Vagina (tissue), 2 donors: ENCODE data around the gene MOCS1. TPM values are rescaled to one million over a fixed set of nuclear protein-coding genes. Genes with fewer than 3 reads are reported as not detected.

Experiments used
- DNase-seq, 2 donors: peaks; one replicate each; pipeline ENCODE4 v3.0.0-alpha.2; 2017; ENCODE audit errors: extremely low spot score in 2 of 2
- H3K27ac ChIP-seq: fragments of 200-600 bp; sonication (generic); one replicate; pipeline ENCODE4 v1.5.1; 2019
- H3K27me3 ChIP-seq: fragments of 200-600 bp; sonication (generic); one replicate; pipeline ENCODE4 v1.5.1; 2019
- H3K36me3 ChIP-seq, 2 donors: fragments of 200-600 bp; sonication (generic); one replicate each; pipeline ENCODE4 v1.5.1; 2017 to 2019
- H3K4me1 ChIP-seq: fragments of 200-600 bp; sonication (generic); one replicate; pipeline ENCODE4 v1.5.1; 2019
- H3K4me3 ChIP-seq, 2 donors: fragments of 200-600 bp; sonication (generic); 1 replicate in 1 of 2; 2 replicates in 1 of 2; pipeline ENCODE4 v1.5.1; 2016 to 2019
- H3K9me3 ChIP-seq: fragments of 200-600 bp; sonication (generic); one replicate; pipeline ENCODE4 v1.5.1; 2019
- CTCF ChIP-seq, 3 experiments: fragments of 450-650 bp in 2 of 3; fragments of 200-600 bp in 1 of 3; sonication (generic) in 1 of 3; IDR thresholded peaks; one replicate each; pipeline ENCODE4 v1.5.1; 2017 to 2019; ENCODE audit warnings: antibody characterized with exemption in 3 of 3, mild to moderate bottlenecking in 2 of 3, moderate library complexity in 2 of 3
- POLR2A ChIP-seq, 2 donors: fragments of 450-650 bp; IDR thresholded peaks; one replicate each; pipeline ENCODE4 v1.6.1; 2017; ENCODE audit warnings: antibody characterized with exemption in 2 of 2, mild to moderate bottlenecking in 2 of 2, moderate library complexity in 2 of 2
- POLR2AphosphoS5 ChIP-seq, 2 donors: sonication (generic); formaldehyde crosslinking; IDR thresholded peaks; one replicate each; pipeline ENCODE4 v1.9.0; 2017; ENCODE audit warnings: antibody characterized with exemption in 2 of 2, mild to moderate bottlenecking in 2 of 2, low read depth in 1 of 2; ENCODE audit not compliant: insufficient read depth in 1 of 2
- intact Hi-C: fragments of 100-400 bp; cut with DNase I; formaldehyde crosslinking; loops from one replicate; pipeline ENCODE4 v1.15.1; 2023
- total RNA-seq: library from RNA; depleted of rRNA; stranded (reverse); fragments of >200 nt; gene quantifications from one replicate; pipeline ENCODE4 v1.2.3, GENCODE V29; 2016

The MOCS1 gene
- total RNA-seq, 1 donor from 2014 or later, result 14.7 TPM

- TF ChIP-seq POLR2A (IDR thresholded peaks at IDR 0.05), result no peak
- TF ChIP-seq POLR2AphosphoS5 (IDR thresholded peaks at IDR 0.05; ENCODE audit: insufficient read depth in 1 of 2, low read depth in 1 of 2), result no peak
- no peak for TF ChIP-seq CTCF (IDR thresholded peaks at IDR 0.05)
- Histone ChIP-seq H3K27me3 (no peaks in the 10 kb centered on the region), H3K4me1 (peaks cover 6% of the 10 kb centered on the region), H3K4me3 (no peak overlapping the region), H3K9me3 (no peaks in the 10 kb centered on the region), H3K36me3 (peaks cover 0 to 42% of the 10 kb centered on the region in 2 donors), H3K27ac (no peak overlapping the region)
- DNase-seq, result no peak
- intact Hi-C loops, result no loop called here
Observed at GRCh38 chr6:39876826-39877225, 57.4 kb downstream of the MOCS1 start.

- intact Hi-C loops, result no loop called here
- H3K9me3 ChIP-seq, result no peaks in the 10 kb centered on the region
- no peaks in the 10 kb centered on the region for H3K4me1 ChIP-seq
- no peak for TF ChIP-seq CTCF (IDR thresholded peaks at IDR 0.05)
- TF ChIP-seq POLR2A (IDR thresholded peaks at IDR 0.05), result no peak
- no peak for TF ChIP-seq POLR2AphosphoS5 (IDR thresholded peaks at IDR 0.05; ENCODE audit: insufficient read depth in 1 of 2, low read depth in 1 of 2)
- H3K27me3 ChIP-seq, result no peaks in the 10 kb centered on the region
- no peak for DNase-seq
- H3K36me3 ChIP-seq, result peaks cover 0 to 42% of the 10 kb centered on the region in 2 donors
- no peak overlapping the region for H3K4me3 ChIP-seq
- H3K27ac ChIP-seq, result no peak overlapping the region
Observed at GRCh38 chr6:39876111-39876510, 58.2 kb downstream of the MOCS1 start.

DNA sequence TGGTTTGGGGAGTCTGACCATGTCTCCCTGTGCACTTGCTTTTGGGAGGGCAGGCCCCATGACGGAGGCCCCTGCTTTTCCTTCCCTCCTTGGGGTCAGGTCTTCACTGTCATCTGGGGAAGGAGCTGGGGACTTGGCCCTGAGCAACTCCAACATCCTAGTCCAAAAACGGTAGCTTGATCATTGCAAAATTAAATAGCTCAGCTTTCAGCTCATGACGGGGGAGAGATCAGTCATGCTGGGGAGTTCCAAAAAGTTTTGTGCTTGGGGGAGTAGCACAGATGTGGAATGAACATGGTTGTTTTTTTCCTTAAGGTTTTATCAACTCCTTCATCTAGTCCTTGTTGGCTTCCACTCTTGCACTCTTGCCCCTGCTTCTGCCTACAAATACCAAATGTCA lies 60.8 kb downstream of the MOCS1 start:
- Histone ChIP-seq H3K9me3 (no peaks in the 10 kb centered on the region), H3K36me3 (peaks cover 0 to 38% of the 10 kb centered on the region in 2 donors), H3K4me1 (no peaks in the 10 kb centered on the region), H3K27ac (no peak overlapping the region), H3K27me3 (no peaks in the 10 kb centered on the region), H3K4me3 (no peak overlapping the region)
- no peak for DNase-seq
- intact Hi-C loops, result no loop called here
- no peak for TF ChIP-seq CTCF (IDR thresholded peaks at IDR 0.05)
- TF ChIP-seq POLR2A (IDR thresholded peaks at IDR 0.05), result no peak
- no peak for TF ChIP-seq POLR2AphosphoS5 (IDR thresholded peaks at IDR 0.05; ENCODE audit: insufficient read depth in 1 of 2, low read depth in 1 of 2)

- TF ChIP-seq POLR2A (IDR thresholded peaks at IDR 0.05) (no peak), CTCF (IDR thresholded peaks at IDR 0.05) (no peak), POLR2AphosphoS5 (IDR thresholded peaks at IDR 0.05; ENCODE audit: insufficient read depth in 1 of 2, low read depth in 1 of 2) (no peak)
- Histone ChIP-seq H3K4me1 (no peaks in the 10 kb centered on the region), H3K4me3 (no peak overlapping the region), H3K27me3 (no peaks in the 10 kb centered on the region), H3K27ac (no peak overlapping the region), H3K9me3 (no peaks in the 10 kb centered on the region), H3K36me3 (peaks cover 0 to 36% of the 10 kb centered on the region in 2 donors)
- intact Hi-C loops, result no loop called here
- no peak for DNase-seq
Observed at GRCh38 chr6:39870950-39871349, 63.3 kb downstream of the MOCS1 start.

DNA sequence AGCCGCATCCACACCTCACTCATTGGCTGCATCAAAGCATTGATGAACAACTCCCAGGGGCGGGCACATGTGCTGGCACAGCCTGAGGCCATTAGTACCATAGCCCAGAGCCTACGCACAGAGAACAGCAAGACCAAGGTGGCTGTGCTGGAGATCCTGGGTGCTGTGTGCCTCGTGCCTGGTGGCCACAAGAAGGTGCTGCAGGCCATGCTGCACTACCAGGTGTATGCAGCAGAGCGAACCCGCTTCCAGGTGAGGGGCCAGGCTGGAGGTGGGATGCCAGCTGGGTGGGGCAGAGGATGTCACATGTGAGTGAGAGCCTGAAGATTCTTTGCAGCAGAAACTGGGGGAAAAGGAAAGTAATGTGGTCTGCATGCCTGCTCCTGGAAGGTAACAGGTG lies 66.7 kb downstream of the MOCS1 start:
- H3K4me1 ChIP-seq, result no peaks in the 10 kb centered on the region
- peaks cover 0 to 19% of the 10 kb centered on the region in 2 donors for H3K36me3 ChIP-seq
- H3K27me3 ChIP-seq, result no peaks in the 10 kb centered on the region
- no peak overlapping the region for H3K27ac ChIP-seq
- no peak overlapping the region for H3K4me3 ChIP-seq
- TF ChIP-seq CTCF (IDR thresholded peaks at IDR 0.05) (no peak), POLR2AphosphoS5 (IDR thresholded peaks at IDR 0.05; ENCODE audit: insufficient read depth in 1 of 2, low read depth in 1 of 2) (no peak), POLR2A (IDR thresholded peaks at IDR 0.05) (no peak)
- no peak for DNase-seq
- no peaks in the 10 kb centered on the region for H3K9me3 ChIP-seq
- intact Hi-C loops, result no loop called here
